MCF 10A (cell line): ENCODE results near the gene DUSP28. TPM values are rescaled to one million over a fixed set of nuclear protein-coding genes. Genes with fewer than 3 reads are reported as not detected.

Experiments used
- BruUV-seq: library from RNA; stranded (reverse); fragments of 400-500 nt; replicated peaks from 2 replicates; lab custom pipeline; 2021; lab: Mats Ljungman, UMichigan
- CTCF ChIA-PET: fragments of 300-600 bp; sonication (Branson Sonifier 250); formaldehyde crosslinking; extraction: SDS; loops from one replicate; lab custom pipeline; 2021; ENCODE audit warnings: antibody characterized with exemption, inconsistent platforms; lab: Yijun Ruan, JAX
- POLR2A ChIA-PET: fragments of 300-600, 350-650 bp; sonication (Branson Sonifier 250); formaldehyde crosslinking; extraction: SDS; loops from one replicate; lab custom pipeline; 2020; ENCODE audit warnings: antibody characterized with exemption, inconsistent platforms; lab: Yijun Ruan, JAX
- DNase-seq: peaks from one replicate; pipeline ENCODE4 v3.0.0-alpha.2; 2018; ENCODE audit not compliant: unreplicated experiment
- H3K27ac Mint-ChIP-seq: one replicate; pipeline ENCODE4 v1.8.0; 2022; ENCODE audit warnings: mild to moderate bottlenecking, low read depth, mixed read lengths; ENCODE audit not compliant: unreplicated experiment
- H3K27me3 Mint-ChIP-seq: one replicate; pipeline ENCODE4 v1.8.0; 2022; ENCODE audit warnings: mixed read lengths; ENCODE audit not compliant: insufficient read depth, unreplicated experiment
- H3K36me3 Mint-ChIP-seq: one replicate; pipeline ENCODE4 v1.8.0; 2022; ENCODE audit warnings: mild to moderate bottlenecking, moderate library complexity, mixed read lengths; ENCODE audit not compliant: insufficient read depth, unreplicated experiment
- H3K4me1 Mint-ChIP-seq: one replicate; pipeline ENCODE4 v1.8.0; 2022; ENCODE audit warnings: mixed read lengths; ENCODE audit not compliant: insufficient read depth, unreplicated experiment
- H3K4me3 Mint-ChIP-seq: one replicate; pipeline ENCODE4 v1.8.0; 2022; ENCODE audit warnings: mild to moderate bottlenecking, moderate library complexity, mixed read lengths; ENCODE audit not compliant: unreplicated experiment
- H3K9me3 Mint-ChIP-seq: one replicate; pipeline ENCODE4 v1.8.0; 2022; ENCODE audit warnings: mixed read lengths; ENCODE audit not compliant: unreplicated experiment
- intact Hi-C: fragments of 100-400 bp; cut with micrococcal nuclease; formaldehyde crosslinking; loops from 2 replicates; pipeline ENCODE4 v1.14.1; 2022
- total RNA-seq: library from RNA; stranded (reverse); gene quantifications from 2 replicates; pipeline ENCODE4 v1.2.3, GENCODE V29; 2022
- TF ChIP-seq, protein P1 (sequence below): fragments of 200-600 bp; IDR thresholded peaks from one replicate; pipeline ENCODE4 v1.8.0; 2022; ENCODE audit warnings: antibody characterized with exemption, mild to moderate bottlenecking; ENCODE audit not compliant: unreplicated experiment

Gene DUSP28
- total RNA-seq, 1 experiment from 2014 or later, result 5.2 TPM

- TSS peak; percentile 42 for BruUV-seq
- CTCF ChIA-PET, result interaction anchor here (0.7 to 4.3 kb wide), 7 partner anchors 11 to 73 kb away, joined by 3 to 28 read pairs (median 3); no protein-coding TSS in a partner anchor
- intact Hi-C loops, result loop anchor here (2.0 kb wide), 1 partner anchor 20 kb away; no protein-coding TSS in a partner anchor
Observed at GRCh38 chr2:240586919-240587800, 27.0 kb downstream of the DUSP28 start.

DNA sequence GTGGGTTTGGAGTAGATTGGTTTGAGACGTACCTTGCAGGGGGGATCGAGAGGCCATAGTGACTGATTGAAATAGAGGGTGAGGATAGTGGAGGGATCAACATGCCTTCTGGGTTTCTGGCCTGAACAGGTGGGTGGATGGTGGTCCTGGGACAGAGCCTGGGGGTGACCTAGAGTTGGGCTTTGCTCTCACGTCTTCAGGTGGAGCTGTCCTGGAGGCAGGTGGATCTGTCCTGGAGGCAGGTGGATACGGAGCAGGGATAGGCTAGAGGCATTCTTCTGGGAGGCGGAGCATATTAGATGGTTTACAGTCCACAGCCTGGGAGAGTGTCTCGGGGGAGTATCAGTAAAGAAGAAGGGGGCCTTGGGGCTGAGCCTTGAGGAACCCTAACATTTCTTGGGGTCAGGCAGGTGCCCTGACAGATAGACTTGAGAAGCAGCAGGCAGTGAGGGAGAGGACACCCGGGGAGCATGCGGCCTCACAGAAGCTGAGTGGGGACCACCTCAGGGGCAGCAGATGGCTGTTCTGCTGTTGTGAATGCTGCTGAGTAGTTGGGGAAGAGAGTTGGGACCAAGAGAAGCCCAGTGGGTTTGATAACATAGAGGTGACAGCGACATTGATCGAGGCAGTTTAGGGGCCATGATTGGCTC is 28.0 kb downstream of the DUSP28 start:
- ChIA-PET CTCF (interaction anchor here (0.7 to 4.3 kb wide), 7 partner anchors 12 to 129 kb away, joined by 3 to 28 read pairs (median 3); no protein-coding TSS in a partner anchor), POLR2A (interaction anchor here (1.1 to 8.0 kb wide), 4 partner anchors 8 to 513 kb away, joined by 3 to 275 read pairs (median 8); partner anchors contain the start of genes ANKMY1, DUSP28 and MTERF4)
- TF ChIP-seq, protein P1, sequence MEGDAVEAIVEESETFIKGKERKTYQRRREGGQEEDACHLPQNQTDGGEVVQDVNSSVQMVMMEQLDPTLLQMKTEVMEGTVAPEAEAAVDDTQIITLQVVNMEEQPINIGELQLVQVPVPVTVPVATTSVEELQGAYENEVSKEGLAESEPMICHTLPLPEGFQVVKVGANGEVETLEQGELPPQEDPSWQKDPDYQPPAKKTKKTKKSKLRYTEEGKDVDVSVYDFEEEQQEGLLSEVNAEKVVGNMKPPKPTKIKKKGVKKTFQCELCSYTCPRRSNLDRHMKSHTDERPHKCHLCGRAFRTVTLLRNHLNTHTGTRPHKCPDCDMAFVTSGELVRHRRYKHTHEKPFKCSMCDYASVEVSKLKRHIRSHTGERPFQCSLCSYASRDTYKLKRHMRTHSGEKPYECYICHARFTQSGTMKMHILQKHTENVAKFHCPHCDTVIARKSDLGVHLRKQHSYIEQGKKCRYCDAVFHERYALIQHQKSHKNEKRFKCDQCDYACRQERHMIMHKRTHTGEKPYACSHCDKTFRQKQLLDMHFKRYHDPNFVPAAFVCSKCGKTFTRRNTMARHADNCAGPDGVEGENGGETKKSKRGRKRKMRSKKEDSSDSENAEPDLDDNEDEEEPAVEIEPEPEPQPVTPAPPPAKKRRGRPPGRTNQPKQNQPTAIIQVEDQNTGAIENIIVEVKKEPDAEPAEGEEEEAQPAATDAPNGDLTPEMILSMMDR, result no peak
- peak overlapping the region; percentile 49 for H3K27ac Mint-ChIP-seq
- DNase-seq, result no peak
- no TSS peak for BruUV-seq
- no peaks in the 10 kb centered on the region for H3K9me3 Mint-ChIP-seq
- peaks cover 21% of the 10 kb centered on the region for H3K4me1 Mint-ChIP-seq
- intact Hi-C loops, result no loop called here
- peaks cover 11% of the 10 kb centered on the region for H3K36me3 Mint-ChIP-seq
- H3K27me3 Mint-ChIP-seq, result no peaks in the 10 kb centered on the region
- H3K4me3 Mint-ChIP-seq, result peak overlapping the region; percentile 87

More at GRCh38 chr2:240586919-240587800, 27.0 kb downstream of the DUSP28 start:
- peak; percentile 39 for DNase-seq
- Mint-ChIP-seq H3K4me1 (peaks cover 28% of the 10 kb centered on the region), H3K9me3 (no peaks in the 10 kb centered on the region), H3K27ac (peak overlapping the region; percentile 49), H3K36me3 (peaks cover 11% of the 10 kb centered on the region), H3K4me3 (peak overlapping the region; percentile 87), H3K27me3 (no peaks in the 10 kb centered on the region)
- TF ChIP-seq, protein P1, result no peak
- POLR2A ChIA-PET, result interaction anchor here (0.6 to 8.0 kb wide), 15 partner anchors 9 to 1099 kb away, joined by 3 to 275 read pairs (median 5); partner anchors contain the start of genes ANKMY1, DTYMK, DUSP28 and HDLBP

DNA sequence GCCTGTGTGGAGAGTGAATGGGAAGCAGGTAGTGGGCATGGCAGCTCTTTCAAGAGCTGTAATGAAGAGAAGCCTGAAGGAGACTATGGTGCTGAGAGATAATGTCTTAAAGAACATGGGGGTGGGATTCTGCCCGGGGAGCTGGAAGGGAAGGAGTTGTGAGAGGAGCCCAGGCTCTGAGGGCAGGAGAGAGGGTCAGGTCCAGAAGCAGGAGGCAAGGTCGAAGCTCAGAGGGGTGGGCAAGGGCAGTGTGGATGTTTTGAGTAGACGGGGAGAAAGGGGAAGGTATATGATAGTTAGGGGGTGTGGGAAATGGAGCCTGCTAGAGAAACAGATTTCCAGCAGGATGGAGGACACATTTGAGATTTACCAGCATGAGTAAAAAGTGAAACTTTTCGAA is 28.5 kb downstream of the DUSP28 start:
- H3K9me3 Mint-ChIP-seq, result no peaks in the 10 kb centered on the region
- no peak for DNase-seq
- peaks cover 21% of the 10 kb centered on the region for H3K4me1 Mint-ChIP-seq
- H3K27ac Mint-ChIP-seq, result peak overlapping the region; percentile 49
- H3K36me3 Mint-ChIP-seq, result peaks cover 15% of the 10 kb centered on the region
- H3K4me3 Mint-ChIP-seq, result no peak overlapping the region
- no TSS peak for BruUV-seq
- CTCF ChIA-PET, result interaction anchor here (0.6 to 4.3 kb wide), 6 partner anchors 9 to 447 kb away, joined by 3 to 28 read pairs (median 7); no protein-coding TSS in a partner anchor
- POLR2A ChIA-PET, result interaction anchor here (1.1 to 8.0 kb wide), 3 partner anchors 8 to 26 kb away, joined by 3 to 275 read pairs (median 5); partner anchors contain the start of genes ANKMY1 and DUSP28
- H3K27me3 Mint-ChIP-seq, result no peaks in the 10 kb centered on the region
- intact Hi-C loops, result no loop called here
- TF ChIP-seq, protein P1, result no peak
